ENCODE data around the gene PSMB5. TPM values are rescaled to one million over a fixed set of nuclear protein-coding genes. Genes with fewer than 3 reads are reported as not detected.

Gene PSMB5
- total and polyA plus RNA-seq, 2 of the 13 experiments (the other 11 are each of a cell fraction or from before 2014, with no cell fraction given): 705 to 871 TPM

GRCh38 chr14:23009939-23010726 lies 24.6 kb downstream of the PSMB5 start, which contains the start of gene C14orf93 (continued):
- TF ChIP-seq AKNA (CRISPR knock-in tag; IDR thresholded peaks at IDR 0.05; ENCODE audit: borderline replicate concordance): peak; percentile 67; the same call in 1 of the 2 replicates
- peak; percentile 71 for TF ChIP-seq ZGPAT (CRISPR knock-in tag; IDR thresholded peaks at IDR 0.05)
- TF ChIP-seq ISL2 (CRISPR knock-in tag; IDR thresholded peaks at IDR 0.05): peak; percentile 67
- 0 out of 2 replicates have a peak, but pooled peaks have one; percentile 18 for TF ChIP-seq ZNF670 (CRISPR knock-in tag; IDR thresholded peaks at IDR 0.05; ENCODE audit: borderline replicate concordance)
- TF ChIP-seq ZNF547 (CRISPR knock-in tag; IDR thresholded peaks at IDR 0.05): peak; percentile 65
- peak; percentile 71 for TF ChIP-seq ELF3 (CRISPR knock-in tag; IDR thresholded peaks at IDR 0.05)
- TF ChIP-seq SAP130 (CRISPR knock-in tag; IDR thresholded peaks at IDR 0.05; ENCODE audit: low read depth): peak; percentile 46; the same call in 1 of the 2 replicates
- 0 out of 2 replicates have a peak, but pooled peaks have one; percentile 31 for TF ChIP-seq ZNF253 (CRISPR knock-in tag; IDR thresholded peaks at IDR 0.05; ENCODE audit: borderline replicate concordance)
- peak; percentile 50 for TF ChIP-seq FOXP4 (CRISPR knock-in tag; IDR thresholded peaks at IDR 0.05)
- TF ChIP-seq GTF2F1 (IDR thresholded peaks at IDR 0.05; ENCODE audit: low read length): 0 out of 2 replicates have a peak, but pooled peaks have one; percentile 28
- peak; percentile 71; the same call in 1 of the 2 replicates for TF ChIP-seq ARID4A (CRISPR knock-in tag; IDR thresholded peaks at IDR 0.05; ENCODE audit: borderline replicate concordance)
- peak; percentile 83 for TF ChIP-seq ARNTL (CRISPR knock-in tag; IDR thresholded peaks at IDR 0.05)
- TF ChIP-seq EP300 (IDR thresholded peaks at IDR 0.05; ENCODE audit: low read depth in 2 of 2, low read length in 2 of 2): peak in 1 of 2 experiments; percentile 38; a peak in 1 of 4 replicates
- peak; percentile 42; the same call in 1 of the 2 replicates for TF ChIP-seq EP300 (CRISPR knock-in tag; IDR thresholded peaks at IDR 0.05; ENCODE audit: borderline replicate concordance)
